CD4-positive, alpha-beta T cell (primary cell): ENCODE results near the gene AUTS2. TPM values are rescaled to one million over a fixed set of nuclear protein-coding genes. Genes with fewer than 3 reads are reported as not detected.

Source experiments
- ATAC-seq: fragments of 200-7000 bp; cut with Tn5 transposase; one replicate; pipeline ENCODE4 v1.10.0; 2022; ENCODE audit warnings: mild to moderate bottlenecking; ENCODE audit not compliant: poor library complexity
- CTCF ChIA-PET: fragments of 350-600 bp; sonication (Branson Sonifier 250); formaldehyde crosslinking; loops from one replicate; lab custom pipeline; 2021; ENCODE audit warnings: antibody characterized with exemption, inconsistent platforms; lab: Charles Lee
- POLR2A ChIA-PET: fragments of 350-600 bp; sonication (Branson Sonifier 250); formaldehyde crosslinking; loops from one replicate; lab custom pipeline; 2021; ENCODE audit warnings: antibody characterized with exemption, inconsistent platforms; lab: Charles Lee
- DNase-seq, 14 experiments: peaks; one replicate each; pipeline ENCODE4 v3.0.0-alpha.2; 2013 to 2020; ENCODE audit warnings: mixed read lengths in 2 of 14
- H3K27ac ChIP-seq, 2 donors: one replicate each; pipeline versions ENCODE4 v1.5.1 to v1.7.0; 2013; ENCODE audit warnings: low read length in 2 of 2, low read depth in 1 of 2, mild to moderate bottlenecking in 1 of 2
- H3K27me3 ChIP-seq, 2 experiments: 1 replicate in 1 of 2; 2 replicates in 1 of 2; pipeline versions ENCODE4 v1.6.1 to v1.7.0; 2013; ENCODE audit warnings: low read length in 2 of 2, control low read depth in 1 of 2, mild to moderate bottlenecking in 1 of 2, moderate library complexity in 1 of 2; ENCODE audit not compliant: insufficient read depth in 2 of 2, control insufficient read depth in 1 of 2
- H3K36me3 ChIP-seq: one replicate; pipeline ENCODE4 v1.6.1; 2013; ENCODE audit warnings: low read length, control low read depth; ENCODE audit not compliant: insufficient read depth
- H3K4me1 ChIP-seq: one replicate; pipeline ENCODE4 v1.6.1; 2013; ENCODE audit warnings: low read length, control low read depth; ENCODE audit not compliant: insufficient read depth
- H3K4me3 ChIP-seq: one replicate; pipeline ENCODE4 v1.5.1; 2013; ENCODE audit warnings: mild to moderate bottlenecking, low read length, moderate library complexity
- H3K9me3 ChIP-seq, 2 experiments: 1 replicate in 1 of 2; 2 replicates in 1 of 2; pipeline versions ENCODE4 v1.6.1 to v1.7.0; 2013; ENCODE audit warnings: low read length in 2 of 2, mild to moderate bottlenecking in 2 of 2, control low read depth in 1 of 2, moderate library complexity in 1 of 2; ENCODE audit not compliant: control insufficient read depth in 1 of 2, insufficient read depth in 1 of 2
- H3K27ac Mint-ChIP-seq: one replicate; pipeline ENCODE4 v1.8.0; 2020; ENCODE audit warnings: mixed read lengths
- H3K27me3 Mint-ChIP-seq: one replicate; pipeline ENCODE4 v1.8.0; 2021; ENCODE audit warnings: mixed read lengths
- H3K36me3 Mint-ChIP-seq: one replicate; pipeline ENCODE4 v1.8.0; 2021; ENCODE audit warnings: low read depth, mixed read lengths
- H3K4me1 Mint-ChIP-seq: one replicate; pipeline ENCODE4 v1.8.0; 2021; ENCODE audit warnings: low read depth, mixed read lengths
- H3K4me3 Mint-ChIP-seq: one replicate; pipeline ENCODE4 v1.8.0; 2020; ENCODE audit warnings: mild to moderate bottlenecking, mixed read lengths
- H3K9me3 Mint-ChIP-seq: one replicate; pipeline ENCODE4 v1.8.0; 2020; ENCODE audit warnings: mixed read lengths
- intact Hi-C, 2 experiments: fragments of 100-400 bp; cut with DNase I in 1 of 2; cut with micrococcal nuclease in 1 of 2; formaldehyde crosslinking; loops; one replicate each; pipeline versions ENCODE4 v1.15.1 to v1.9.0; 2023 to 2025; cut with DNase I, micrococcal nuclease
- total RNA-seq, 174 experiments: library from RNA in 2 of 174; stranded (reverse) in 2 of 174; gene quantifications; one replicate each; pipeline ENCODE4 v1.2.3 and lab custom pipeline; 2021 to 2026
- TF ChIP-seq, protein P1 (sequence below): fragments of 200-600 bp; IDR thresholded peaks from one replicate; pipeline ENCODE4 v1.8.0; 2022; ENCODE audit warnings: antibody characterized with exemption, mild to moderate bottlenecking

AUTS2 gene
- total RNA-seq, 2 experiments from 2014 or later, result 43.6 to 47.6 TPM

DNA sequence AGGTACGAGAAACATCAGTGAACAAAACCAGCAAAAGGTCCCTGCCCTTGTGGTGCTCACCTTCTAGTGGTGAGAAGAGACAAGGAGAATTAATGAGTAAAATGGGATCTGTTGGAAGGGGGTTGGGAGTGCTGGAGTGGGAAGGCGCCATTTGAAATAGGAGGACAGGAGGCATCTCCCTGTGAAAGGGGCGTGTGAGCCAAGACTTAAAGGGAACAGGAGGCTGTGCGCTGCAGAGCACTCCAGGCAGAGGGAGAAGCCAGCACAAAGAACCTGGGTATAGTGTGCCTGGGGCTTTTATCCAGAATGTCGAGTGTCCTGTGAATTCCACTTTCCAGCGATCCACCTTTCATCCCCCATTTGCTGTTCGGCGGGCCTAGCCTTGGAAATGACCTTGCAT is 1035.8 kb downstream of the AUTS2 start:
- Histone ChIP-seq H3K27ac (no peak overlapping the region), H3K36me3 (no peaks in the 10 kb centered on the region), H3K4me1 (no peaks in the 10 kb centered on the region), H3K4me3 (no peak overlapping the region), H3K27me3 (no peaks in the 10 kb centered on the region), H3K9me3 (peaks cover 0 to 14% of the 10 kb centered on the region in 2 experiments)
- no peak for DNase-seq
- no peak overlapping the region for H3K4me3 Mint-ChIP-seq
- H3K36me3 Mint-ChIP-seq, result no peaks in the 10 kb centered on the region
- ATAC-seq, result no peak
- no peaks in the 10 kb centered on the region for H3K27me3 Mint-ChIP-seq
- H3K27ac Mint-ChIP-seq, result no peak overlapping the region
- H3K9me3 Mint-ChIP-seq, result no peaks in the 10 kb centered on the region
- TF ChIP-seq, protein P1, sequence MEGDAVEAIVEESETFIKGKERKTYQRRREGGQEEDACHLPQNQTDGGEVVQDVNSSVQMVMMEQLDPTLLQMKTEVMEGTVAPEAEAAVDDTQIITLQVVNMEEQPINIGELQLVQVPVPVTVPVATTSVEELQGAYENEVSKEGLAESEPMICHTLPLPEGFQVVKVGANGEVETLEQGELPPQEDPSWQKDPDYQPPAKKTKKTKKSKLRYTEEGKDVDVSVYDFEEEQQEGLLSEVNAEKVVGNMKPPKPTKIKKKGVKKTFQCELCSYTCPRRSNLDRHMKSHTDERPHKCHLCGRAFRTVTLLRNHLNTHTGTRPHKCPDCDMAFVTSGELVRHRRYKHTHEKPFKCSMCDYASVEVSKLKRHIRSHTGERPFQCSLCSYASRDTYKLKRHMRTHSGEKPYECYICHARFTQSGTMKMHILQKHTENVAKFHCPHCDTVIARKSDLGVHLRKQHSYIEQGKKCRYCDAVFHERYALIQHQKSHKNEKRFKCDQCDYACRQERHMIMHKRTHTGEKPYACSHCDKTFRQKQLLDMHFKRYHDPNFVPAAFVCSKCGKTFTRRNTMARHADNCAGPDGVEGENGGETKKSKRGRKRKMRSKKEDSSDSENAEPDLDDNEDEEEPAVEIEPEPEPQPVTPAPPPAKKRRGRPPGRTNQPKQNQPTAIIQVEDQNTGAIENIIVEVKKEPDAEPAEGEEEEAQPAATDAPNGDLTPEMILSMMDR, result no peak
- ChIA-PET CTCF (no interaction called here), POLR2A (no interaction called here)
- intact Hi-C loops, result no loop called here
- H3K4me1 Mint-ChIP-seq, result no peaks in the 10 kb centered on the region

DNA sequence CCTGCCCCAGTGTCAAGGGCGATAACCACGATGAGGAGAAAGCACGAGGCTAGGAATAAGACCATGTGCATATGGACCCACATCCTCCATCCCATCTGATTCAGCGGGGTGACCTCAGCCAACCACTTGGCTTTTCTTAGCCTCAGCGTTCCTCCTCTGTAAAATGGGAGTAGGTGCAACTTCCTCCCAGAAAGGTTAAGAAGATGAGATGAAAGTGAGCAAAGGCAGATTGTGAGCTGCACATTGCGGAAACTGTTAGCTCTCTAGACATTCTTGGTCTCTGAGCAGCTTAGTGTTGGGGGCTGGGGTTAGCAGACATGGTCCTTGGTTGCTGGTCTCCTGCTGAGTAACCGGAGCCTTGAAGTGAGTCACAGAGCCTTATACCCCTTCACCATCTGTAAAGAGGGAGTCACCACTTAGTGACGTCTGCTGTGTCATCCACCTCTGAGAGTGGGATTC is 1036.4 kb downstream of the AUTS2 start:
- H3K27me3 Mint-ChIP-seq, result no peaks in the 10 kb centered on the region
- CTCF ChIA-PET, result no interaction called here
- ATAC-seq (no peak), DNase-seq (no peak)
- POLR2A ChIA-PET, result no interaction called here
- H3K27me3 ChIP-seq, result no peaks in the 10 kb centered on the region
- H3K4me3 ChIP-seq, result no peak overlapping the region
- H3K4me1 ChIP-seq, result no peaks in the 10 kb centered on the region
- H3K36me3 Mint-ChIP-seq, result no peaks in the 10 kb centered on the region
- no peak overlapping the region for H3K27ac Mint-ChIP-seq
- H3K9me3 ChIP-seq, result peaks cover 0 to 14% of the 10 kb centered on the region in 2 experiments
- H3K36me3 ChIP-seq, result no peaks in the 10 kb centered on the region
- no peak overlapping the region for H3K4me3 Mint-ChIP-seq
- no peak overlapping the region for H3K27ac ChIP-seq
- no peaks in the 10 kb centered on the region for H3K9me3 Mint-ChIP-seq
- no peaks in the 10 kb centered on the region for H3K4me1 Mint-ChIP-seq
- TF ChIP-seq, protein P1, result no peak
- intact Hi-C loops, result loop anchor here in 1 of 2 experiments (5.0 kb wide), 1 partner anchor 63 kb away; no protein-coding TSS in a partner anchor

DNA sequence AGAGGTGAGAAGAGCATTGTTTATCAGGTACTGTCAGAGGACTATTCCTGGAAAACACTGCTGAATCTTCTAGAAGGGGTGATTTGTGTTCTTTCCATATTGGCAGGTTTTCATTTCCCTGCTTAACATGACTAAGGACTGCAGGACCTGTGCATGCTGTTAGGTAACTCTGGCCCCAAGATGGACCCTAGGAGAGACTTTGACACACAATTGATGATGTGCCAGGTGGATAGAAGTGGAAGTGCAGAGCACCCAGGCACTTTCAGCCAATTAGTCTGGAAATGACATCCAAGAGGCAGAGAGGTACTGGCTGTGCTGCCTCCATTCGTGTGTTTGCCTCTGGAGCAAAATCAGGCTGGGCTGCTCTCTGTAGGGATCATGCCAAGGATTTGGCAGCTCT is 1037.4 kb downstream of the AUTS2 start:
- intact Hi-C loops, result loop anchor here in 1 of 2 experiments (5.0 kb wide), 1 partner anchor 62 kb away; no protein-coding TSS in a partner anchor
- Histone ChIP-seq H3K9me3 (peaks cover 0 to 15% of the 10 kb centered on the region in 2 experiments), H3K27me3 (no peaks in the 10 kb centered on the region), H3K27ac (no peak overlapping the region), H3K4me3 (no peak overlapping the region), H3K4me1 (no peaks in the 10 kb centered on the region), H3K36me3 (no peaks in the 10 kb centered on the region)
- H3K27ac Mint-ChIP-seq, result no peak overlapping the region
- H3K36me3 Mint-ChIP-seq, result no peaks in the 10 kb centered on the region
- no peaks in the 10 kb centered on the region for H3K27me3 Mint-ChIP-seq
- TF ChIP-seq, protein P1, result no peak
- no peak for DNase-seq
- ATAC-seq, result no peak
- CTCF ChIA-PET, result no interaction called here
- no peak overlapping the region for H3K4me3 Mint-ChIP-seq
- no peaks in the 10 kb centered on the region for H3K9me3 Mint-ChIP-seq
- no peaks in the 10 kb centered on the region for H3K4me1 Mint-ChIP-seq
- POLR2A ChIA-PET, result no interaction called here
